Keratinocyte (primary cell): Measurements from ENCODE around the gene USP10. TPM values are rescaled to one million over a fixed set of nuclear protein-coding genes. Genes with fewer than 3 reads are reported as not detected.

Experiments used
- DNase-seq: peaks from one replicate; pipeline ENCODE4 v3.0.0-alpha.2; 2011; ENCODE audit warnings: low read depth, missing footprints, low spot score
- FAIRE-seq: peaks from 2 replicates; lab custom pipeline; 2011; peaks lifted over from hg19 to GRCh38; lab: Jason Lieb, UNC
- H2AFZ ChIP-seq: 2 replicates; pipeline ENCODE4 v1.6.0; 2012; ENCODE audit warnings: low read length, control low read depth, inconsistent platforms; ENCODE audit not compliant: control insufficient read depth
- H3K27ac ChIP-seq: 2 replicates; pipeline ENCODE4 v1.5.1; 2011; ENCODE audit warnings: low read length; ENCODE audit not compliant: control insufficient read depth, insufficient read depth
- H3K27me3 ChIP-seq: 3 replicates; pipeline ENCODE4 v1.6.0; 2011; ENCODE audit warnings: low read length; ENCODE audit not compliant: control insufficient read depth, insufficient read depth; ENCODE audit errors: extremely low read depth
- H3K36me3 ChIP-seq, 2 experiments: 2 replicates in 1 of 2; 3 replicates in 1 of 2; pipeline ENCODE4 v1.5.1; 2011; ENCODE audit warnings: low read length in 2 of 2, mild to moderate bottlenecking in 1 of 2; ENCODE audit not compliant: control insufficient read depth in 2 of 2, insufficient read depth in 2 of 2; ENCODE audit errors: extremely low read depth in 1 of 2
- H3K4me1 ChIP-seq: 3 replicates; pipeline ENCODE4 v1.5.1; 2011; ENCODE audit warnings: low read length; ENCODE audit not compliant: control insufficient read depth, insufficient read depth; ENCODE audit errors: extremely low read depth
- H3K4me2 ChIP-seq: 3 replicates; pipeline ENCODE4 v1.6.0; 2011; ENCODE audit warnings: low read depth, low read length; ENCODE audit not compliant: control insufficient read depth, insufficient read depth; ENCODE audit errors: extremely low read depth
- H3K4me3 ChIP-seq, 3 experiments: fragments of 200-600 bp in 1 of 3; sonication (generic) in 1 of 3; 2 replicates in 2 of 3; 3 replicates in 1 of 3; pipeline ENCODE4 v1.5.1; 2011 to 2016; ENCODE audit warnings: low read length in 3 of 3, mild to moderate bottlenecking in 3 of 3, control low read depth in 2 of 3, inconsistent platforms in 1 of 3, low read depth in 1 of 3, mixed read lengths in 1 of 3, mixed run types in 1 of 3, moderate library complexity in 1 of 3; ENCODE audit not compliant: control insufficient read depth in 2 of 3, insufficient read depth in 2 of 3; ENCODE audit errors: extremely low read depth in 1 of 3
- H3K79me2 ChIP-seq: 2 replicates; pipeline ENCODE4 v1.6.0; 2012; ENCODE audit warnings: low read length; ENCODE audit not compliant: control insufficient read depth, insufficient read depth
- H3K9ac ChIP-seq: 3 replicates; pipeline ENCODE4 v1.6.0; 2011; ENCODE audit warnings: low read length; ENCODE audit not compliant: control insufficient read depth, insufficient read depth; ENCODE audit errors: extremely low read depth
- H3K9me1 ChIP-seq: 3 replicates; pipeline ENCODE4 v1.6.0; 2011; ENCODE audit warnings: low read length; ENCODE audit not compliant: control insufficient read depth, insufficient read depth; ENCODE audit errors: extremely low read depth
- H3K9me3 ChIP-seq: 2 replicates; pipeline ENCODE4 v1.5.1; 2012; ENCODE audit warnings: low read depth, low read length; ENCODE audit not compliant: control insufficient read depth
- H4K20me1 ChIP-seq: 3 replicates; pipeline ENCODE4 v1.6.0; 2011; ENCODE audit warnings: low read length; ENCODE audit not compliant: control insufficient read depth, insufficient read depth; ENCODE audit errors: extremely low read depth
- CTCF ChIP-seq, 3 experiments: IDR thresholded peaks in 1 of 3; conservative IDR thresholded peaks in 1 of 3; optimal IDR thresholded peaks in 1 of 3; 2 replicates in 2 of 3; 3 replicates in 1 of 3; pipeline versions ENCODE3 to v1.5.1; 2011; ENCODE audit warnings: low read length in 3 of 3, mild to moderate bottlenecking in 3 of 3, moderate library complexity in 2 of 3, control low read depth in 1 of 3, inconsistent platforms in 1 of 3; ENCODE audit not compliant: insufficient read depth in 2 of 3; ENCODE audit errors: extremely low read depth in 1 of 3
- EZH2 ChIP-seq: IDR thresholded peaks from one replicate; pipeline ENCODE4 v1.6.1; 2012; ENCODE audit warnings: inconsistent platforms, mild to moderate bottlenecking, low read length, moderate library complexity
- dilution Hi-C: fragments of 300-500 bp; cut with MboI; formaldehyde crosslinking; loops from one replicate; pipeline ENCODE4 v1.7.0; 2020; ENCODE audit warnings: low sequenced_read_pairs; ENCODE audit not compliant: extremely low pct_ligation_motif_present
- polyA plus RNA-seq, 5 experiments: library from polyadenylated mRNA; depleted of rRNA in 3 of 5; stranded (reverse) in 3 of 5; stranded (forward) in 1 of 5; unstranded in 1 of 5; fragments of >200 nt; gene quantifications; 1 replicate in 1 of 5; 2 replicates in 3 of 5; 3 replicates in 1 of 5; pipeline versions ENCODE4 v1.2.1 to v1.2.3, GENCODE V29; 2011 to 2012; ENCODE audit warnings: missing spikeins in 2 of 5, low read depth in 1 of 5, low replicate concordance in 1 of 5

Gene USP10
- polyA plus RNA-seq, 1 donor (not counting 4 experiments of a cell fraction or from before 2014, with no cell fraction given), result 92.0 TPM

- dilution Hi-C loops, result no loop called here
- Histone ChIP-seq H3K4me3 (no peak overlapping the region), H3K9me3 (no peaks in the 10 kb centered on the region), H2AFZ (no peak overlapping the region), H3K27me3 (no peaks in the 10 kb centered on the region), H3K4me1 (no peaks in the 10 kb centered on the region), H3K9ac (no peak overlapping the region), H3K9me1 (no peaks in the 10 kb centered on the region), H3K79me2 (peaks cover 35% of the 10 kb centered on the region), H3K4me2 (no peak overlapping the region), H3K27ac (no peak overlapping the region), H3K36me3 (peaks cover 42 to 44% of the 10 kb centered on the region in 2 experiments), H4K20me1 (no peaks in the 10 kb centered on the region)
- DNase-seq (no peak), FAIRE-seq (no peak)
- TF ChIP-seq EZH2 (no peak), CTCF (optimal IDR thresholded peaks at IDR 0.05 in 1 of 3, IDR thresholded peaks at IDR 0.05 in 1 of 3, conservative IDR thresholded peaks at IDR 0.05 in 1 of 3; ENCODE audit: extremely low read depth in 1 of 3, insufficient read depth in 2 of 3, low read length in 3 of 3) (no peak)
Measured at GRCh38 chr16:84656649-84657048, 43.2 kb upstream of the USP10 start.

GRCh38 chr16:84657229-84657837 lies 42.5 kb upstream of the USP10 start:
- peaks cover 30% of the 10 kb centered on the region for H3K79me2 ChIP-seq
- H3K9me1 ChIP-seq, result no peaks in the 10 kb centered on the region
- no peak overlapping the region for H2AFZ ChIP-seq
- TF ChIP-seq EZH2 (no peak), CTCF (optimal IDR thresholded peaks at IDR 0.05 in 1 of 3, IDR thresholded peaks at IDR 0.05 in 1 of 3, conservative IDR thresholded peaks at IDR 0.05 in 1 of 3; ENCODE audit: extremely low read depth in 1 of 3, insufficient read depth in 2 of 3, low read length in 3 of 3) (no peak)
- no peak overlapping the region for H3K9ac ChIP-seq
- no peaks in the 10 kb centered on the region for H3K9me3 ChIP-seq
- H3K36me3 ChIP-seq, result peaks cover 43 to 46% of the 10 kb centered on the region in 2 experiments
- dilution Hi-C loops, result no loop called here
- H4K20me1 ChIP-seq, result no peaks in the 10 kb centered on the region
- DNase-seq (no peak), FAIRE-seq (no peak)
- no peaks in the 10 kb centered on the region for H3K27me3 ChIP-seq
- H3K4me3 ChIP-seq, result no peak overlapping the region
- no peaks in the 10 kb centered on the region for H3K4me1 ChIP-seq
- no peak overlapping the region for H3K27ac ChIP-seq
- H3K4me2 ChIP-seq, result no peak overlapping the region
